Stimulated activated CD4-positive, alpha-beta T cell treated with anti-CD3 and anti-CD28 coated beads, Interleukin-1b, Interleukin-23, amount 100 ng/mL, for 48 hours (primary cell): ENCODE data around the gene CFAP46.
"Not testable (repeated sequence)": the region's sequence is repeated elsewhere in the genome, so short reads cannot be mapped to it uniquely, and the experiment has no call there.

ENCODE experiments used
- DNase-seq: peaks from one replicate; pipeline ENCODE4 v3.0.0-alpha.2; 2020

Gene CFAP46

GRCh38 chr10:132860532-132860931, 81.8 kb downstream of the CFAP46 start:
- DNase-seq: no peak

GRCh38 chr10:132859084-132859855, 83.1 kb downstream of the CFAP46 start:
- no peak for DNase-seq

DNA sequence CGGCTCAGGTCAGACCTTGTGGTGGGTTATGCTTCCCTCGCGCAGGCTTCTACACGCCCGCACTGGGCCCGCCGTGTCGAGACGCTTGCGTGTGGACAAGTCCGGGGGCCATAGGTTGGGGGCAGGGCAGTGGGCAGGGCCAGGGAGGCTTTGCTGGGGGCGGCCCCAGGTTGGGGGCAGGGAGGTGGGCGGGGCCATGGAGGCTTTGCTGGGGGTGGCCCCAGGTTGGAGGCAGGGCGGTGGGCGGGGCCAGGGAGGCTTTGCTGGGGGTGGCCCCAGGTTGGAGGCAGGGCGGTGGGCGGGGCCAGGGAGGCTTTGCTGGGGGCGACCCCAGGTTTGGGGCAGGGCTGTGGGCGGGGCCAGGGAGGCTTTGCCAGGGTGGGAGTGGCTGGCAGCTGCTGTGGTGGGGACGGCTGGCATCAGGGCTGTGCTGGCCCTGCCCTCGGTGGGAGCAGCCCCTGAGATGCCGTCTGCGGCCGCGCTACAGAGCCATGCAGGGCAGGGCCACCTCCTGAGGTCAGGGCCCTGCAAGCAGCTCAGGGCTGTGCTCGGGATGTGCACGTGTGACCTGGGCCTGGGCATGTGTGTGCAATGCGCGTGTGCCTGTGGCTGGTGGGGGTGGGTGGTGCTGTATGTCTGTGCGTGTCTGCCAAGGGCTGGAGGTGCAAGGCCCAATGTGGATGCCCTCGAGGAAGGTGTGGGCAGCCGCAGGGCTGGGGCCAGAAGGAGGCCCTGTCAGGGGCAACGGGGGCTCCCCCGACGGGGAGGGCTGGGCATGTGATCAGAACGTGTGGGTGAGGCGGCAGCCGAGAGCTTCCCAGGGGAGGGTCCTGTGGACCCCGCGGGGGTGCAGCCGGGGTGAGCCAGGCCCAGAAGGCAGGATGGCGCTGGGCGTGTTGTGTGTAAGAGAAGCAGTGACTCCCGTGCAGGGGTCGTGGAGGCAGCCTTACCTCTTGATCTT, 84.0 kb downstream of the CFAP46 start:
- DNase-seq: no peak

DNA sequence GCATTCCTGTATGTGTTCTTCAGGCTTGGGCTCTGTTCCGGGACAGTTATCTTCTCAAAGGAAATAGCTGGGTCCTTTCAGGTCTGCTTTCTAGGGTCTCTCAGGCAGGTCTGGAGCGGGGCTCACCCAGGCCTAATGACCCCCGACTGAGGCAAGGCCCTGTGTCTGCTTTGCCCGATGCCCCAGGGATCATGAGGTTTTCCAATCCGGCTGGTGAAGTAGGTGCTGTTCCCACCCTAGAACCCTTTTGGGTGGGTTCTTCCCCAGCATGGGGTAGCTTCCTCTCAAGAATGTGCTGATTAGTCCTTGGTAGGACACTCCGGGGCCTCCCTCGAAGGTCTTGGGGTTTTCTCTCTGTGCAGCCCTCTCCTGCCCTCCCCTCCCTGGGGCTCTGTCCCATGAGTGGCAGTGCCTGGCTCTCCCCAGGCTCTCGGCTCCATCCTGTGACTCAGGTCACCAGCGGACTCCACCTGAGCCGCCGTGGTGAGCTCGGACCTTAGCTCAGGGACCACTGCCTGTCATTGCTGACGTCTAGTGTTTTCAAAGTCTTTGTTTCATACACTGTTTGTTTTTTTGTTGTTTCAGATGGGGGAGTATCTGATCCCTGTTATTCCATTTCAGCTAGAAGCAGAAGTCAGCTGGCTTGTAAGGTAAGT, 85.4 kb downstream of the CFAP46 start:
- DNase-seq: no peak

- DNase-seq: no peak
Measured at GRCh38 chr10:132855889-132856288, 86.5 kb downstream of the CFAP46 start.

- DNase-seq: no peak
Measured at GRCh38 chr10:132851451-132851850, 90.9 kb downstream of the CFAP46 start.

GRCh38 chr10:132850896-132851295, 91.5 kb downstream of the CFAP46 start:
- DNase-seq: no peak

DNA sequence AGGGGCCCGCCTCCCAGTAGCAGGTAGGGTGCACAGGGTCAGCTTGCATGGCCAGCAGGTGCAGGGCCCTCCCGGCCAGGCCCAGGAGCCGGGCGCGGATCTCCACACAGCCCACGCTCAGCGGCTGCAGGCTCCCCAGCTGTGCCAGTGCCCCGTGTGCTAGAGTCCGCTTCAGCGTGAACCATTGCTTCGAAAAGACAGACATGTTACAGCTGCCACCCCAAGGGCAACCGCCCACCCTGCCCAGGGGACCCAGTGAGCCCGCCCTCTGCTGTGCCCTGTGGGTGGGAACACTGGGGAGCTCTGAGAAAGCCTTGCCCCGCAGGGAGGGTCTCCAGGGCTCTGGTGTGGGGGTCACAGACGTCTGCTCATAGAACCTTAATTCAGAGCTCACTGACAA, 92.1 kb downstream of the CFAP46 start:
- DNase-seq: no peak

- DNase-seq: no peak
Measured at GRCh38 chr10:132849546-132850031, 92.8 kb downstream of the CFAP46 start.

GRCh38 chr10:132848951-132849545, 93.3 kb downstream of the CFAP46 start:
- DNase-seq: no peak

DNA sequence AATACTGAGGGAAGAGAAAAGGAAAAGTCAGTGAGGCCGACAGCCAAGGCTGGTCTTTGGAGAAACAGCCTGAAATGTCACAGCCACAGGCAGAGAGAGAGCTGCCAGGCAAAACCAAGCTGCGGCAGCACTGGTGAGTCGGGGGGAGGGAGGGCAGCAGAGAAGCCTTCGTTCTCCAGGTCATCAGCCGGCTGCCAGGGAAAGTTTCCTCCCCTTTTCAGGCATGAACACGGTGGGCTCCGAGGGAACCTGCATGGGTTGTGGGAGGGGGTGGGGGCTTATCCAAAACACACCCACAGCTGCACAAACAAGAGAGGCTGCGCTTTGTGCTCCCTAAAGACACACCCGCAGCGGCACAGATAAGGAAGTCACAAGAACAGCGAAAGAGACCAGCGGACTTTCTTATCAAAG, 94.1 kb downstream of the CFAP46 start:
- no peak for DNase-seq

DNA sequence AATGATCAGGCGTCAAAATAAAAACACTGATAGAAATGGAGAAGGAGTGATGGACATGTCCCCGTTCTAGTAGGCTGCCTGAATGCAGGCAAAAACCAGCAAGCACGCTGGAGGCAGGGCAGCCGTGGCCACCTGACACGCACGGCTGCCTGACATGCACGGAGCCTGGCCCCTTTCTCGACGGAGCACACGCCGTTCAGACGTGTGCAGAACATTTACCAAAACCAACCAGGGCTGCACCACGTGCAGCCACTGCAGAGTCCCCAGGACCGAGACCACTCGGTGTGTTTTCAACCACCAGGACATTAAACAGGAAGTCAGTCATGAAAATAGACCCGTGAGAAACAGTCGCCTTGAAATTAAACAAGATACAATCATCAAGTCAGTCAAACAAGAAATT, 94.5 kb downstream of the CFAP46 start:
- DNase-seq: no peak

- no peak for DNase-seq
Measured at GRCh38 chr10:132847416-132847777, 95.0 kb downstream of the CFAP46 start.

- DNase-seq: no peak
Measured at GRCh38 chr10:132846631-132847415, 95.5 kb downstream of the CFAP46 start.

GRCh38 chr10:132845780-132846595, 96.4 kb downstream of the CFAP46 start:
- DNase-seq: no peak

DNA sequence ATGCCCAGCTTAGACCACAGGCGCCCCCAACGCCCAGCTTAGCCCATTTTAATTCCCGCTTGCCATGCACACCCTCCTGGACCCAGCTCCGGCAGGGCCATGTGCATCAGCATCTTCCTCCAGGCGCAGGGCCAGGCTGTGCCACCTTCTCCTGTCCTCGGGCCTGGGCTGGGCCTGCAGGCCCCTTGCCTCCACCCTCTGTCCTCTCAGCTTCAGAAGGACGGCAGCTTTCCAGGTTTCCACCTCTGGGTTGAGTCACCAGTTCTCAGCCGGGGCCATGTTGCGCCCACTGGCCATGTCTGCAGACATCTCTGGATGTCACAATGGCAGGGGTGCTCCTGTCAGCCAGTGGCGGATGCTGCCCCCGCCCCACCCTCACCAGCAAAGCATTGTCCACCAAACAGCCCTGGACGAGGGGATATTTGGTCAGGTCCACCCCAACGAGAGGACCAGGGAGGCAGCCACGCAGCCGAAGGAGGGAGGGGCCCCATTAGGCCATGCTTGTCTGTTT, 97.3 kb downstream of the CFAP46 start:
- no peak for DNase-seq

DNA sequence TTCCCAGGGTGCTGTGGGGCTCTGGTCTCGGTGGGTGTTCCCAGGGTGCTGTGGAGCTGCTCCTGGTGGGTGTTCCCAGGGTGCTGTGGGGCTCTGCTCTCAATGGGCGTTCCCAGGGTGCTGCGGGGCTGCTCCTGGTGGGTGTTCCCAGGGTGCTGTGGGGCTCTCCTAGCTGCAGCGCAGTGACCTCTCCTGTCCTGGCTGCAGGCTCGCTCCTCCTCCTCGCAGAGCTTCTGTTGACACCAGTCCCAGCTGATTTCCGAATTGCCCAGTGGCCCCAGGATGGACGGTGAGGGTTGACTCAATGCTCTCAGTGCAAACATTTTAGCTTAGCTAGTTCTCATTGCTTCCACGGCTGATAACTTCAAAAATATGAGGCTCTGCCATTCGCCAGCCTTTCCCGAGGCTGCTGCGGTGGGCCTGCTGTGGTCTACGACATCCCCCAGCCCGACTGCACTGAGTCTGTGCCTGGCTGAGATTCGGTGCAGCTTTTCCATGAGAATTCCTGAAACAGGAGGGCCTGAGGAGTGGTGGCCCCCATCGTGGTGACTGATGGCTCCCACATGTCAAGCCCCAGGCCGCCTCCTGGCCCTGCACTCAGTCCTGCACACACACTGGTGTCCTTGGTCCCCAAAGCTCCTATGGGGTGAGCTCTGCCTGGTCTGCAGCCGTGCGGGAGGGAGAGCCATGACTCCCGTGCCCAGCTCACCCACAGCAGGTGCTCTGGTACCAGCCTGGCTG, 98.1 kb downstream of the CFAP46 start:
- no peak for DNase-seq

- DNase-seq: not testable (repeated sequence)
Measured at GRCh38 chr10:132843276-132843675, 99.1 kb downstream of the CFAP46 start.

GRCh38 chr10:132842397-132842796, 100.0 kb downstream of the CFAP46 start:
- no peak for DNase-seq

- no peak for DNase-seq
Measured at GRCh38 chr10:132841615-132841975, 100.8 kb downstream of the CFAP46 start.
